ENCODE results near the gene ECHS1.
"Not testable (repeated sequence)": the region's sequence is repeated elsewhere in the genome, so short reads cannot be mapped to it uniquely, and the experiment has no call there.

ECHS1 gene

DNA sequence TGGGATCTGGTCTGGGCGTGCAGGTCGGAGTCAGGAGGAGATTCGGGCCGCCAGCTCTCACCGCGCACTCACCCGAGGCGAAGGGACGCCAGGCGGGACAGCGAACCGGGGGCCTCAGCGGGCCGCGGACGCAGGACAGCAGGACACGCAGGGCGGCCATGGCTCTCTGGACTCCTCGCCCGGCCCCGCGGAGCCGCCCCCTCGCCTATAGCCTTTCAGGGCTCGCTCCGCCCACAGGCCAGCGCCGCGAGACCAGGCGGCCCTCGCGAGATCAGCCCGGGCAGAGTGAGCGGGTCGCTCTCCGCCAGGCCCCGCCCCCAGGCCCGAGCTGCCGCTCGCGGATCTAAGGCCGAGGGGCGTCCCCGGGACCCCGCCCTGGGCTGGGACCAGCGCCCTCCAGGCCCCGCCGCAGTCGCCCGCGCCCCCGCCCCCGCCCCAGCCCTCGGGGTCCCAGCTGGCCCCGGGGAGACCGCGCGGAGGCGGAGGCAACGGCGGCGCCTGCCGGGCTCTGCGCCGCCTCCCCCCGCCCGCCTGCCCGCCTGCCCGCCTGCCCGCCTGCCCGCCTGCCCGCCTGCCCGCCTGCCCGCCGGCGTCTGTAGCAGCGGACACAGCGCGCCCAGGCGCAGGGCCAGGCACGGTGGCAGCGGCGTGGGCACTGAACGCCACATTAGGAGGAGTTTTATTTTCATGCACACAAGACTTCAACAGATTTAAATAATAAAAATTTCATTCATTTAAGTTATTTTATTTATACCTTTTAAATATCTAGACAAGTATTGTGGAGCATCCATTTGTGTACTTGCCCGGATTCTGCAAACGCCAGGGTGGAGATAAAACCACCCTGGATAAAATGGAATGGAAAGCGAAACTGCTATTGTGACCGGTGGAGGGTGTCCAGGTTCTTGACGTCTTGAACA is at the start of gene ECHS1:
Gene ECHS1 (minus strand): TSS at position 181 of the 917 bp plus-strand sequence. CDS start 21 bp downstream, at position 160.
- DNase-seq, result peak; percentile 97

DNA sequence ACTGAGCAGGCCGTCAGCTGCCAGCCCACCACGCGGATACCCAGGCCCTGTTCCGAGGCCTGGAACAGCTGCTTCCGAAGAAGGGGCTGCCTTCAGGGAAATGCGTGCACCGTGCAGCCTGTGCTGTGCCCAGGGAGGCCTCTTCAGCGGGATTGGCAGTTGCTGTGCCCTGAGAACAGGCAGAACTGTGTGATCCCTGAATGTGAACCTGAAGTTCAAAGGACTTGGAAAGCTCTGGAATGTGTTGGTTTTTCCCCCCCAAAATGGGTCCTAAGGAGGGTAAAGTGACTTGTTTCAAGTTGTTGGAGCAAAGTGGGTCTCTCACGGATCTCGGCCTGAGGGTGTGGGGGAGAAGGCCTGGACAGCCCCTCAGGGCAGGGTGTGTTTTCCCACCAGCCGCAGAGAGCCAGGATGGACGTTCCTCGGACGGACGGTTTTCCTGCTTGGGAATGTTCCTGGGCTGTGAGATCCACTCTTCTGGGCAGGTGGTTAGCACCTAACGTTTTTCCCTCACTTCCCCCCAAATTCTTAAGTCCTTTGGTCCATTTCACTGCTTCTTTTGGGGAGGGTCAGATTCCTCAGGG is 49.2 kb upstream of the ECHS1 start:
- no peak for DNase-seq

DNA sequence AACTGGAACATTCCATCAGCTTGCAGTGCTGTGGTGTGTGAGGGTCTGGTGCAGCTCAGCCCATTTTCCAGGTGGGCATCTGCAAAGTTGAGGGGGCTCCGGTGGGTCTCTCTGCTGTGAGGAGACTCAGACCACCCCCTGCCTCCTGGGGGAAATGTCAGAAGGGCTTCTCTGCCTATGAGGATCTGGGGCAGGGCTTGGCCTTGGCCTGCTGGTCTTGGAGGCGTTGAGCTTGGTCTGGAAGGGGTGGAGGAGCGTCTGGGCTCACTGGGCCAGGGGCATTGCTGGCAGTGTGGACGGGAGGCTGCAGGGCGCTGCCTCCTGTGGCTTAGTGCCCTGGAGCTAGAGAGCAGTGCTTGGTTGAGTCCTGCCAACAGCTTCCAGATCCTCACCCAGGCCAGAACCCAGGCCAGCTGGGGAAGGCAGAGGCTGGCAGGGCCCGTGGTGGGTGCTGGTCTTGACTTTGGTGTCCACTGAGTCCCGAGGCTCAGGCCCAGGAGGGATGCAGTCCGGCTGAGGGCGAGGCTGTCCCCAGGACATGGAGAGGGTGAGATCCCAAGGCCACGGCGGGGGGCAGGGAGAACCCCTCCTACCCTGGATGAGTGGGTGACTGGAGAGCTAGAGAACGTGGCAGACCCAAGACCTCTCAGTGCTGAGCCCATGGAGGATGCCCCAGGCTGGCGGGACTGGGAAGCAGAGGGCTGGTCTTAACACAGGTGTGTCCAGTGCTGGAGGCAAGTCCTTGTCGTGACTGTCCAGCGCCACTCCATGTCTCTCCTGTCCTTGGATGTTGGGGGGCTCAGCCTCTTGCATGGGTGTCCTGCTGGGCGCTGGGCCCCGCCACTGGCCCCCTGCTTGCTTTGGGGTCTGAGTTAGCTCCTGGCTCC is 48.4 kb upstream of the ECHS1 start:
- no peak for DNase-seq

DNA sequence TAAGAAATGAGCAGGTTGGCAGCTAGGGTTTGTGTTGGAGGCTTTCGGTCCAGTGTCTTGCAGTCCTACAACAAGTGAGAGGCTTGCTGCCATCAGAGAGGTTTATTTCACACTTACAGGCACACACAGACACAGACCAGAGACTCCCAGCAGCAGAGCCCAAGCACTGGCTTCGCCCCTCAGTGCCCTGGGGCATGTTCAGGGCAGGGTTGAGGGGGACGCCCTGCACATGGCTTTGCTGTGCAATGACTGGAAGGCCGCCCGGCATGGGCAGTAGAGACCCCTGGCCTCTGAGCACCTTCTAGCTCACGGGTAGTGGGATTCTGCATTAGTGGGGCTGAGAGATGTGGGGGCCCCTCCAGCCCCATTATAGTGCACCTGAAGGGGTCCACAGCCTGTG is 47.4 kb upstream of the ECHS1 start:
- DNase-seq, result no peak

DNA sequence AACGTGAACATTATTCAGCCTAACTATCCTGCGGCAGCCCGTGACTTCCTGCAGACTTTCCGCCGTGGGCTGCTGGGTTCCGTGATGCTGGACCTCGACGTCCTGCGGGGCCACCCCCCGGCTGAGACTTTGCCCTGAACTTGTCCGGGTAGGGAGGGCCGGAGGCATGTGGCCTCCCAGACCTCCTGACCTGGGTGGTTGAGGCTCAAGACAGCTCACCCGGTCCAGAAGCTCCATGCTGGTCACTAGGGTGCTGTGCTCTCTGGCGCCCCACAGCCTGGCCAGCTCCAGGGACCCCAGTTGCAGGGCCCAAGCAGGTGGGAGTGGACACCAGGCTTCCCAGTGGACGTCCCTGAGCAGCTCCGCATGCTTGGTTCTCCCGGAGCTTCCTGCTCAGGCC is 46.9 kb upstream of the ECHS1 start:
- no peak for DNase-seq

DNA sequence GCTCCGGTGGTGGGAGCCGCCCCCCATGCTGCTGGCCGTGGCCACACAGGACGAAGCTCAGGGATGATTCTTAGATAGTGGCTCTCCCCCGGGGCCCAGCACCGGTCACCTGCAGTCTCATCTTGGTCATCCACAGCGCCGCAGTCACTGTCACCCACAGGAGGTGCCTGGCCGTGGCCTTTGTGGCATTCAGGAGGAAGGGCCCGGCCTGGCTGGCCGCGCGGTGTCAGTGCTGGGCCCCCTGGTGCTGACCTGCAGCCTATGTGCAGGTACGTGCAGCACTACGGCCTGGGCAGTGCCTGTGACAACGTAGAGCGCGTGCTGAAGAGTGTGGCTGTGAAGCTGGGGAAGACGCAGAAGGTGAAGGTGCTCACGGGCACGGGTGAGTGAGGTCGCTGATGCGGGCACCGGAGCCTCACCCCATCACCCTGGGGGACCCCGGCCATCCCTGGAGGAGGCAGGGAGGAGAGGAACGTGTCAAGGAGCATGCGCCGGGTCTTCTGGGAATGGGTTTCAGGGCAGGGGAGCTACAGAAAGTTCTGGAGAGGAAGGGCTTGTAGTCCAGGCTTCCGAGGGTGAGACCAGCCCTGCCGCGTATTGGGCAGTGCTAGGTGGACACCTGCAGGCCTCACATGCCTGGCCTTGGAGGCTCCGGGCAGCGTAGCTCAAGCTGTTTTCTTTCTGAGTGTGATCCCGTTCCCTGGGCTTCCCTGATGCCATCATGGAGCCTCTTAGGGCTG is 46.2 kb upstream of the ECHS1 start:
- no peak for DNase-seq

DNA sequence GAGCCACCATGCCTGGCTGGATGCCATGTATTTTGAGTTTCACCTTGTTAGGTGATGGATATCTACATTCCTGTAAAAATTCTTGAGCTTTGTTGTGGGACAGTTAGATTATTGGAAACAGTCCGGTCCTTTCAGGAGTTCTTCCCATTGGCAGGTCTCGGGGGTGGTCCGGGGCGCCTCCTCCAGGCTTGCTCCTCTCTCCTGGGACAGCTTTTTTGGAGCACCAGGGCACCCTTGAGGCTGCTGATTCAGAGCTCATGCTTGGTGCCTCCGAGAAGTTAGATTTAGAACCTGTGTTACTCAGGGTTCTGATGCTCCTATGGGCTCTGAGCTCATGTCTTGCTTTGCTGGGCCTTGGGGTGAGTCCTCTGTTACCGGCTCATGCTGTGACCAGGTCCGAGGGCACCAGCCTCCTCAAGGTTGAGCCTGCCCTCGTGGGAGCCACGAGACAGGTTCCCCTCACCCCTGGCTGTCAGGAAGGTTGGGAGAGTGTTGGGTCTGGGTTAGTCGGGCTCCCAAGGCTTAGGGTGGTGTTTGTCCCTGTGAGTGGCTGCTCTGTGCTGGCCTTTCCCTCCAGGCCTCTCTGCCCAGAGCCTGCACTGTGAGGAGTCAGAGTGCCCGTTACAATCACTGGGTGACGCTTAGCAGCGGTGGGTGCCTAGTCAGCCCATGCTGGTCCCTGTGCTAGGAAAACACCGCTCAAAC is 45.3 kb upstream of the ECHS1 start:
- no peak for DNase-seq

DNA sequence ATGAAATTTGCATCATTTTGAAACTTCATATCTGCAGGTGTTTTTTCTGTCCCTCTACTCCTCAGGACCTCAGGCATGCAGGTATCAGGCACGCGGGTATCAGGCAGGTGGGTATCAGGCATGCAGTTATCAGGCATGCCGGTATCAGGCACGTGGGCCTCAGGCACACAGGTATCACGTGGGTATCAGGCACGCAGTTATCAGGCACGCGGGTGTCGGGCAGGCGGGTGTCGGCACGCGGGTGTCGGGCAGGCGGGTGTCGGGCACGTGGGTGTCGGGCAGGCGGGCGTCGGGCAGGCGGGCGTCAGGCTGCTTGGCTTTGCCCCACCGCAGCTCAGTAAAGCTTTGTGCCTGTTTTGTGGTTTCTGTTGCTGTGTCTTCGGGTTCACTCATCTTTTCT is 42.6 kb upstream of the ECHS1 start:
- DNase-seq, result no peak

DNA sequence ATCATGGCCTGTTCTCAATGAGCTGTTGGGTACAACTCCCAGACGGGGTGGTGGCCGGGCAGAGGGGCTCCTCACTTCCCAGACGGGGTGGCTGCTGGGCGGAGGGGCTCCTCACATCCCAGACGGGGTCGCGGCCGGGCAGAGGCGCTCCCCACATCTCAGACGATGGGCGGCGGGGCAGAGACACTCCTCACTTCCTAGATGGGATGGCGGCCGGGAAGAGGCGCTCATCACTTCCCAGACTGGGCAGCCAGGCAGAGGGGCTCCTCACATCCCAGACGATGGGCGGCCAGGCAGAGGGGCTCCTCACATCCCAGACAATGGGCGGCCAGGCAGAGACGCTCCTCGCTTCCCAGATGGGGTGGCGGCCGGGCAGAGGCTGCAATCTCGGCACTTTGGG is 41.2 kb upstream of the ECHS1 start:
- not testable (repeated sequence) for DNase-seq

DNA sequence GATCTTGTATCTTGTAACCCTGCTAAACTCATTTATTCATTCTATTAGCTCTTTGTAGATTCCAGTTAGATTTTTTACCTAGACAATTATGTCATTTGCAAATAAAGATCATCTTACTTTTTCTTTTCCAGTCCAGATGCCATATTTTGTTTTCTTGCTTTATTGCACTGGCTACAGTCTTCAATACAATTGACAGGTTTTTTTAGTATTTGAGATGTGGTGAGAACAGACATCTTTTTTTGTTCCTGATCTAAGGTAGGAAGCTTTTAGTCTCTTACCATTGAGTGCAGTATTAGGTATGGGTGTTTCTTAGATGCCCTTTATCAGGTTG is 39.2 kb upstream of the ECHS1 start:
- DNase-seq, result no peak

DNA sequence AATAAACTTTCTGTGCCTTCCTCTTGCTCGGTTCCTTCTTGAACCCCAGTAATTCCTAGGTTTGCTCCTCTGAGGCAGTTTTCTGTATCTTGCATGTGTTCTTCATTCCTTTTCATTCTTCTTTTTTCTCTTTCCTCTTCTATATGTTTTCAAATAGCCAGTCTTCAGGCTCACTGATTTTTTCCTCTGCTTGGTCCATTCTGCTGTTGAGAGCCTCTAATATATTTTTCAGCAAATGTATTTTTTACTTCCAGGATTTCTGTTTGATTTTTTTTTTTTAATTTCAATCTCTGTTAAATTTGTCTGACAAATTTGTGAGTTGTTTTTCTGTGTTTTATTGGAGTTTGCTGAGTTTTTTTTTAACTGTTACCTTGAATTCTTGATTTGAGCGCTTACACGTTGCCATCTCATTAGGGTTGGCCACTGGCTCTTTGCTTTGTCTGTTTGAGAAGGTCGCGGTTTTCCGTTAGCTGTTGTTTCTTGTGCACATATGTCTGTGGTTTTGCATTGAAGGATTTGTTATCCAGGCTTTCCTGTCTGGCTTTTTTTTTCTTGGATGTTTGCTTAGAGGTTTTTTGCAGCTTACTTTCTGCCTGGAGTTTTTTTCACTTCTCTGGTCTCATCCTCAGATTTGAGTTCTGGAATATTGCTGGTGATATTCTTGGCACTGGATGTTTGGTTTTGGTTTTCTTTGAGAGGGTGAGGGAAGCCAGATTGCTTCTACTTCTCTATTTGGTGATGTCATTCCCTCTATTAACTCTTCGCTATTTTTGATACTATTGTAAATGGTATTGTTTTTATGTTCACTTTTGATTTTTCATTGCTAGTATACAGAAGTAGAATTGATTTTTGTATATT is 38.6 kb upstream of the ECHS1 start:
- no peak for DNase-seq

DNA sequence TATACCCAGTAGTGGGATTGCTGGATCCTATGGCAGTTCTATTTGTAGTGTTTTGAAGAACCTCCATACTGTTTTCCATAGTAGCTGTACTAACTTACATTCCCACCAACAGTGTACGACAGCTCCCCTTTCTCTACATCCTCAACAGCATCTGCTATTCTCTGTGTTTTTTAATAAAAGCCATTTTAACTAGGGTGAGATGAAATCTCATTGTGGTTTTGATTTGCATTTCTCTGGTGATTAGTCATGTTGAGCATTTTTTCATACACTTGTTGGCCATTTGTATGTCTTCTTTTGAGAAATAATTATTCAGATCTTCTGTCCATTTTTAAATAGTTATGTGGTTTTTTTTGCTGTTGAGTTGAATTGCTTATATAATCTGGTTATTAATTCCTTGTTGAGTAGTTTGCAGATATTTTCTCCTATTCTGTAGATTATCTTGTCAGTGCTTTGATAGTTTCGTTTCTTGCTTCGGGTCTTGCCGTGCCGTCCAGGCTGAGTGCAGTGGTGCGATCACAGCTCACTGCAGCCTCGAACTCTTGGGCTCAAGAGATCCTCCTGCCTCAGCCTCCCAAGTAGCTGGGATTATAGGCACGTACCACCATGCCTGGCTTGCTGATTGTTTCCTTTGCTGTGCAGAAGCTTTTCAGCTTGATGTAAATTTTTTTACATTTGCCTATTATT is 32.8 kb upstream of the ECHS1 start:
- DNase-seq, result no peak

DNA sequence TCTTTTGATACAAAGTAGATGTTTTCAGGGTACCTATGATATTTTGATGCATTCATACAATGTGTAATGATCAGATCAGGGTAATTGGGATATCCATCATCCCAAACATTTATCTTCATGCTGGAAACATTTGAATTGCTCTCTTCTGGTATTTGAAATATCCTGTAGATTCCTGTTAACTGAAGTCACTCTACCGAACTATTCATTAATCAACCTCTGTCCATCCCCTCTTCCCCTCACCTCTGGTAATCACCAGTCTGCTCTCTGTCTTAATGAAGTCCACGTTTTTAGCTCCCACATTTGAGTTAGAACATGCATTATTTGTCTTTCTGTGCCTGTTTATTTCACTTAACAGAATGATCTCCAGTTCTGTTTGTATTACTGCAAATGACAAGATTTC is 32.1 kb upstream of the ECHS1 start:
- no peak for DNase-seq

DNA sequence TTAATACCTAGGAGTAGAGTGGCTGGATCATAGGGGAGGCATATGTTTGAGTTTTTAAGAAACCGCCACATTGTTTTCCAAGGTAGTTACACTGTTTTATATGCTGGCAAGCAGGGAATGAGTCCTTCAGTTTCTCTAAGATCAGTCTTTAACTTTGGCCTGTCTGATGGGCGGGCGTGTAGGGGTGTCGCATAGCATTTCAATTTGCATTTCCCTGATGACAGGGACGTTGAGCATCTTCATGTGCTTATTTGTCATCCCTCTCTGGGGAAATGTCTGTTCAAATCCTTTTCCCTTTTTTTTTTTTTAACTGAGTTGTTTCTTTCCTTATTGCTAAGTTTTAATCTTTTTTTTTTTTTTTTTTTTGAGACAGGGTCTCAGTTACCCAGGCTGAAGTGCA is 30.6 kb upstream of the ECHS1 start:
- DNase-seq, result no peak

DNA sequence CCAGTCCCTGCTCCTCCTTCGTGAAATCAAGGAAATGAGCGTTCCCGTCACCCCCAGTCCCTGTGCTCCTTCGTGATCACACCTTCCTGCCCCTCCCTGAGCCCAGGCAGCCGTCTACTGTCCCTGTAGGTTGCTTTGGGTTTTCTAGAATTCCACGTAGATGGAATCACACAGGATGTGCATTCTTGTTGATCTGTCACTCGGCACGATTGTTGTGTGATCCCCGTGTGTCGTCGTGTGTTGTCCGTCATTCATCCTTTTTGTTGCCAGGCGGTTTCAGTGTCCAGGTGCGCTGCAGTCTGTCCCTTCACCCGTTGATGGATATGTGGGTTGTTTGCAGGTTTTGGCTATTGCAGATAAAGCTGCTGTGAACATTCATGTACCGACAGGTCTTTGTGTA is 30.2 kb upstream of the ECHS1 start:
- DNase-seq, result no peak

DNA sequence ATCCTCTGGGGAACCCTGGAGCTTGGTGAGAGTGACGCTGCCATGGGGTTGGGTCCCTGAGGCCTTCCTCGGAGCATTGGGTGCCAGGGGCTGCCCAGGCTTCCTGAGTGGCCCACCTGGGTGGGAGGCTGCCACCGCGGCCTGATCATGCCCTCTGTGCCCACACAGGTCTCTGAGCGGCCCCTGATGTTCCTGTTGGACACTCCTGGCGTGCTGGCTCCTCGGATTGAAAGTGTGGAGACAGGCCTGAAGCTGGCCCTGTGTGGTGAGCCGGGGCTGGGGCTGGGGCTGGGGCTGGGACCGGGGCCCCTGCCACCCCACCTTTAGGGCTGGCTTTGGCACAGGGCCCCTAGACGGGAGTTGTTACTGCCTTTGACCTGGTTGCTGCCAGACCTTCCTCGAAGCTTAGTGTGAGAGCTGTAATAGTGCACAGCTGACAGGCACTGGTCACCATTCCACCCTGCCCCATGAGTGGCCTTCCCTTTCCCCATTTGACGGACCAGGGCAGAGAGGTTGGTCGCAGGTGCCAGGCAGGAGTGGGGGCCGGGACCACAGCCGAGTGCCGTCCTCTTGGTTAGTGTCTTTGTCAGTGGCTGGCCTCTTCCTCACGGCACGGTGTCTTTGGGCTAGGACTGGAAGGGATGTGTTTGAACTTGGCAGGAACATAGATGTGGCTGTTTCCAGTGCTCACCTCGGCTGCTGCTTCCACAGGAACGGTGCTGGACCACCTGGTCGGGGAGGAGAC is 29.0 kb upstream of the ECHS1 start:
- DNase-seq, result no peak

DNA sequence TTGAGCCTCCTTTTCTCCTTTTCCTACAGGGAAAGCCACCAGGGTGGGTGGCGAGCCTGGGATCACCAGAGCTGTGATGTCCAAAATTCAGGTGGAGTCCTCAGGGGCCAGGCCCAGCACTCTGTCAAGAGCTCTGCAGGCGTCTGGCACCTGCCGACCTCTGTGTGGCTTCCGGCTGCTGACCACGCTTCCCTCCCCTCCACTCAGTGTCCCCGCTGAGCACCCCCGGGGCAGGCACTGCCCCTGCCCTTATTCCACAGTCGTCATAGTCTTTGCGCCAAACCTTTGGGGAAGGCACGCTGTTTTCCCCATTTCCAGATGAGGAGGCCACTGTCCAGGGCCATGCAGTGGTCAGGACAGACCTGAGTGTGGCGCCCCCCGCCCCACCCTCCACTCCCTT is 28.3 kb upstream of the ECHS1 start:
- DNase-seq, result no peak

DNA sequence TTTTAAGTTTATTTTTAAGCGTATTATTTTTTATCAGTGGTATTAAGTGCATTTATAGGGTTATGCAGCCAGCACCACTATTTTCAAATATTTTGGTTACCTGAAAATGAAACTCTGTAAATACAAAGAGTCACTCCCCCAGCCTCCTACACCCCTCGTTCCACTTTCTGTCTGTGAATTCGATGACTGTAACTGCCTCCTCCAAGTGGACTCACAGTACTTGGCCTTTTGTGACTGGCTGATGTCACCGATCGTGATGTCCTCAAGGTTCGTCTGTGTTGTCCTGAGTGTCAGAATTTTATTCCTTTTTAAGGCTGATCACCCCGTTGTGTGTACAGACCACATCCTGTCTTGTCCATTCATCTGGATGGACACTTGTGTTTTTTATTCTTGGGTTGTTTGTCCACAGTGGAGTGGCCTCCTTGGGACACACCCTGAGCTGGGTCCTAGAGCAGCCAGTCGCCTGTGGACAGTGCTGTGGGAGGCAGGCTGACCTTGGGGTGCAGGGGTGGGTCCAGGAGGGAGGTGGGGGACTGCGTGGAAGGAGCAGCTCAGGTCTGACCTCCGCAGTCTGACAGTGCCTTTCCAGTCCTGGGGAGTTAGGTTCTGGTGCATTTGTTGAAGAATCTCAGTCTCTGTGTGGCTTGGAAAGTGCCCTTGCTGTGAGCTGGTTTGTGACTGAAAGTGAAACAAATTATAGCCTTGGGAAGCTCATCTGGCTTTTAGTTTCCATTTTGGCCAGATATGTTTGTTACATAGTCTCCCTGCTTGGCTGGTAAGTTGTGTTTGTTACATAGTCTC is 27.7 kb upstream of the ECHS1 start:
- peak; percentile 50 for DNase-seq

DNA sequence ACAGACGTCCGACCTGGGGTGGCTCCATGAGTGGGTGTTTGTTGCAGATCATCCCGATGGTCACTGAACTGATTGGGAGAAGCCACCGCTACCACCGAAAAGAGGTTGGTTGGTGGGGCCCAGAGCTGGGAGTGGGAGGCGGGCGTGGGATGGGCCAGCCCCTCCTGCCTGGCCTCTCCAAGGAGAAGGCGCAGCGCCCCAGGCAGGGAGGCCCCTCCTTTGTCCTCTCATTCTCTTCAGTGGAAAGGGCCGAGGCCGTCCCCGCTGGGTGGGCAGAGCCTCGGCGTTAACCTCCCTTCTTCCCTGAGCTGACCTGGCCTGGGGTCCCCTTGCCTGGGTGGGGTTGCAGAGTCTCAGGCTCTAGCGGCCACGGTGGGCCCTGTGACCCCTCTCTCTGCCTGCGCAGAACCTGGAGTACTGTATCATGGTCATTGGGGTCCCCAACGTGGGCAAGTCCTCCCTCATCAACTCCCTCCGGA is 26.0 kb upstream of the ECHS1 start:
- DNase-seq, result no peak

Data from activated CD4-positive, alpha-beta T cell treated with anti-CD3 and anti-CD28 coated beads, Interleukin-10, Interleukin-2, amounts not matched to agents 100 ng/mL and 50 ng/mL, durations not matched to agents 16 hours and 8 hours (primary cell).